GM12891 (cell line): ENCODE data around the gene MSH3.

Experiments
- PAX5 ChIP-seq: IDR thresholded peaks from 2 replicates; pipeline ENCODE4 v1.6.1; 2011; ENCODE audit warnings: low read length, moderate library complexity, mild to moderate bottlenecking; ENCODE audit not compliant: insufficient read depth, severe bottlenecking
- POLR2A ChIP-seq: IDR thresholded peaks from 2 replicates; pipeline ENCODE4 v1.6.1; 2011; ENCODE audit warnings: low read depth, low read length, control low read depth
- POLR2AphosphoS5 ChIP-seq: IDR thresholded peaks from 2 replicates; pipeline ENCODE4 v1.6.1; 2011; ENCODE audit warnings: low read depth, low read length, control low read depth
- POU2F2 ChIP-seq: IDR thresholded peaks from 2 replicates; pipeline ENCODE4 v1.6.1; 2011; ENCODE audit warnings: low read depth, mild to moderate bottlenecking, control low read depth, low read length, moderate library complexity
- TAF1 ChIP-seq: IDR thresholded peaks from 2 replicates; pipeline ENCODE4 v1.6.1; 2011; ENCODE audit warnings: low read depth, low read length, control low read depth

DNA sequence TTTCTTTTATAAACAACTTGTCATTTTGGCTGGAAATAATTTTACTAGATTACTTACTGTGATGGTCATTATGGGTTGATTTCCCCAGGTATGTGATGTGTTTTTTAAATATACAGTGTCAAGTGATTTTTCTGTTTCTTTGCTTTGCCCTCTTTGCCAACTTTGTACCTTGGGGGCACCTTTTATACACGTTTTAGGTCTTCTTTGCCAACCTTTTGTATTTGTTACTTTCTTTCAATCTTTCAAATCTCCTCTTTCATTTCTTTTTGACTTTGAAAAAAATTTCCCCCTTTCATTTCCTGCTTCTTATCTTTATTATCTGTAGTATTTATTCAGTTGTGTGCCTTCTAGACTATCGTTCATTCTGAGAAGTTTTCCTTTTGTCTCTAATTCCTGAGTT is 65.7 kb downstream of the MSH3 start:
- TF ChIP-seq TAF1 (no peak), POLR2AphosphoS5 (no peak), PAX5 (no peak), POU2F2 (no peak), POLR2A (no peak)
